WTC11 (cell line): ENCODE data around the gene IFT27. TPM values are rescaled to one million over a fixed set of nuclear protein-coding genes. Genes with fewer than 3 reads are reported as not detected.

Experiments used
- ATAC-seq: fragments of 200-7000 bp; cut with Tn5 transposase; 2 replicates; pipeline ENCODE4 v1.10.0; 2021; ENCODE audit warnings: mild to moderate bottlenecking, moderate library complexity
- CTCF ChIA-PET: fragments of 300-600 bp; sonication (Branson Sonifier 250); formaldehyde crosslinking; loops from one replicate; lab custom pipeline; 2021; ENCODE audit warnings: antibody characterized with exemption; lab: Charles Lee
- POLR2A ChIA-PET: fragments of 350-600 bp; sonication (Branson Sonifier 250); formaldehyde crosslinking; loops from one replicate; lab custom pipeline; 2021; ENCODE audit warnings: antibody characterized with exemption; lab: Charles Lee
- DNase-seq: peaks from one replicate; pipeline ENCODE4 v3.0.0; 2021; ENCODE audit warnings: low spot score
- H3K27ac Mint-ChIP-seq: 2 replicates; pipeline ENCODE4 v1.8.0; 2021; ENCODE audit warnings: mixed read lengths
- H3K27me3 Mint-ChIP-seq: 2 replicates; pipeline ENCODE4 v1.8.0; 2021; ENCODE audit warnings: low read depth, mild to moderate bottlenecking, moderate library complexity, mixed read lengths
- H3K36me3 Mint-ChIP-seq: 2 replicates; pipeline ENCODE4 v1.8.0; 2021; ENCODE audit warnings: mixed read lengths
- H3K4me1 Mint-ChIP-seq: 2 replicates; pipeline ENCODE4 v1.8.0; 2022; ENCODE audit warnings: mixed read lengths
- H3K4me3 Mint-ChIP-seq: 2 replicates; pipeline ENCODE4 v1.8.0; 2021; ENCODE audit warnings: mild to moderate bottlenecking, moderate library complexity, mixed read lengths
- H3K9me3 Mint-ChIP-seq: 2 replicates; pipeline ENCODE4 v1.8.0; 2021; ENCODE audit warnings: mixed read lengths
- ATF1 ChIP-seq: sonication (generic); formaldehyde crosslinking; IDR thresholded peaks from 2 replicates; pipeline ENCODE4 v1.8.1; 2023; ENCODE audit warnings: mild to moderate bottlenecking, moderate library complexity, missing genetic modification reagents
- CBFB ChIP-seq: sonication (generic); formaldehyde crosslinking; IDR thresholded peaks from 2 replicates; pipeline ENCODE4 v1.8.1; 2022; ENCODE audit warnings: mild to moderate bottlenecking, low read depth, missing genetic modification reagents
- CREM ChIP-seq: sonication (generic); formaldehyde crosslinking; IDR thresholded peaks from 2 replicates; pipeline ENCODE4 v1.8.1; 2022; ENCODE audit warnings: mild to moderate bottlenecking, missing genetic modification reagents, moderate library complexity
- CTCF ChIP-seq: fragments of 200-600 bp; IDR thresholded peaks from 2 replicates; pipeline ENCODE4 v1.8.0; 2022; ENCODE audit warnings: antibody characterized with exemption
- E2F5 ChIP-seq: sonication (generic); formaldehyde crosslinking; IDR thresholded peaks from 2 replicates; pipeline ENCODE4 v1.8.1; 2022; ENCODE audit warnings: mild to moderate bottlenecking, moderate library complexity, missing genetic modification reagents
- ELF4 ChIP-seq: sonication (generic); formaldehyde crosslinking; IDR thresholded peaks from 2 replicates; pipeline ENCODE4 v1.8.1; 2022; ENCODE audit warnings: low read depth, mild to moderate bottlenecking, moderate library complexity, missing genetic modification reagents
- GABPB1 ChIP-seq: sonication (generic); formaldehyde crosslinking; IDR thresholded peaks from 2 replicates; pipeline ENCODE4 v1.8.1; 2023; ENCODE audit warnings: mild to moderate bottlenecking, missing genetic modification reagents
- IRF2 ChIP-seq: sonication (generic); formaldehyde crosslinking; IDR thresholded peaks from 2 replicates; pipeline ENCODE4 v1.8.0; 2022; ENCODE audit warnings: low read depth, missing genetic modification reagents, borderline replicate concordance
- JUN ChIP-seq: sonication (generic); formaldehyde crosslinking; IDR thresholded peaks from 2 replicates; pipeline ENCODE4 v1.8.0; 2023; ENCODE audit warnings: mild to moderate bottlenecking, missing genetic modification reagents
- KAT7 ChIP-seq: sonication (generic); formaldehyde crosslinking; IDR thresholded peaks from 2 replicates; pipeline ENCODE4 v1.8.1; 2023; ENCODE audit warnings: missing genetic modification reagents, mild to moderate bottlenecking, borderline replicate concordance
- NFE2L1 ChIP-seq: sonication (generic); formaldehyde crosslinking; IDR thresholded peaks from 2 replicates; pipeline ENCODE4 v1.8.1; 2023; ENCODE audit warnings: missing genetic modification reagents
- NR2C2 ChIP-seq: sonication (generic); formaldehyde crosslinking; IDR thresholded peaks from 2 replicates; pipeline ENCODE4 v1.8.0; 2022; ENCODE audit warnings: mild to moderate bottlenecking, missing genetic modification reagents
- RORB ChIP-seq: fragments of 250-450 bp; sonication (Bioruptor Pico); IDR thresholded peaks from 2 replicates; pipeline ENCODE4 v1.9.0; 2021; ENCODE audit warnings: mild to moderate bottlenecking
- TCF7 ChIP-seq: sonication (generic); formaldehyde crosslinking; IDR thresholded peaks from 2 replicates; pipeline ENCODE4 v1.8.0; 2022; ENCODE audit warnings: mild to moderate bottlenecking, low read depth, missing genetic modification reagents, moderate library complexity
- TEAD4 ChIP-seq: sonication (generic); formaldehyde crosslinking; IDR thresholded peaks from 2 replicates; pipeline ENCODE4 v1.8.0; 2022; ENCODE audit warnings: mild to moderate bottlenecking, missing genetic modification reagents
- TP53 ChIP-seq: sonication (generic); formaldehyde crosslinking; IDR thresholded peaks from 2 replicates; pipeline ENCODE4 v1.8.1; 2023; ENCODE audit warnings: mild to moderate bottlenecking, missing genetic modification reagents
- ZNF121 ChIP-seq: sonication (generic); formaldehyde crosslinking; IDR thresholded peaks from 2 replicates; pipeline ENCODE4 v1.8.0; 2023; ENCODE audit warnings: missing genetic modification reagents
- ZNF138 ChIP-seq: sonication (generic); formaldehyde crosslinking; conservative IDR thresholded peaks from 2 replicates; pipeline ENCODE4 v1.8.1; 2022; ENCODE audit warnings: mild to moderate bottlenecking, moderate library complexity, missing genetic modification reagents
- ZNF219 ChIP-seq: sonication (generic); formaldehyde crosslinking; IDR thresholded peaks from 2 replicates; pipeline ENCODE4 v1.8.0; 2023; ENCODE audit warnings: missing genetic modification reagents, mild to moderate bottlenecking, borderline replicate concordance
- ZNF232 ChIP-seq: sonication (generic); formaldehyde crosslinking; IDR thresholded peaks from 2 replicates; pipeline ENCODE4 v1.8.0; 2022; ENCODE audit warnings: mild to moderate bottlenecking, missing genetic modification reagents
- ZNF281 ChIP-seq: sonication (generic); formaldehyde crosslinking; IDR thresholded peaks from 2 replicates; pipeline ENCODE4 v1.8.0; 2023; ENCODE audit warnings: mild to moderate bottlenecking, missing genetic modification reagents
- ZNF396 ChIP-seq: fragments of 250-450 bp; sonication (Bioruptor Pico); IDR thresholded peaks from 2 replicates; pipeline ENCODE4 v1.8.0; 2021; ENCODE audit warnings: mild to moderate bottlenecking, moderate library complexity, borderline replicate concordance
- total RNA-seq: library from RNA; stranded (reverse); gene quantifications from 3 replicates; pipeline ENCODE4 v1.2.3, GENCODE V29; 2021

Gene IFT27
- total RNA-seq, 1 experiment from 2014 or later: 47.9 TPM

GRCh38 chr22:36727927-36728488 lies 47.9 kb downstream of the IFT27 start:
- Mint-ChIP-seq H3K4me1 (0 out of 2 replicates have a peak, but pooled peaks cover 3% of the 10 kb centered on the region), H3K9me3 (0 out of 2 replicates have a peak, but pooled peaks cover 4% of the 10 kb centered on the region), H3K4me3 (no peak overlapping the region), H3K36me3 (no peaks in the 10 kb centered on the region), H3K27me3 (peaks cover 5% of the 10 kb centered on the region; the same call in 1 of the 2 replicates)
- no peak for DNase-seq
- POLR2A ChIA-PET: no interaction called here
- CTCF ChIA-PET: interaction anchor here (1.8 kb wide), 1 partner anchor 158 kb away, joined by 4 read pairs; no protein-coding TSS in a partner anchor
- TF ChIP-seq ZNF219 (CRISPR knock-in tag): no peak
- no peak for TF ChIP-seq TCF7 (CRISPR knock-in tag)
- TF ChIP-seq ZNF232: no peak
- no peak for TF ChIP-seq TEAD4 (CRISPR knock-in tag)
- no peak for TF ChIP-seq JUN
- TF ChIP-seq, all 79 proteins: peak for 0
- H3K27ac Mint-ChIP-seq: no peak overlapping the region
- no peak for ATAC-seq

- CTCF ChIA-PET: interaction anchor here (1.2 to 1.4 kb wide), 2 partner anchors 31 to 47 kb away, joined by 3 read pairs; no protein-coding TSS in a partner anchor
- DNase-seq: no peak
These were observed 48.8 kb downstream of the IFT27 start for GRCh38 chr22:36727110-36727509.

GRCh38 chr22:36726007-36726380 lies 49.9 kb downstream of the IFT27 start:
- CTCF ChIA-PET: interaction anchor here (0.6 to 1.4 kb wide), 5 partner anchors 32 to 521 kb away, joined by 3 to 6 read pairs (median 3); partner anchors contain the start of gene IFT27
- H3K4me3 Mint-ChIP-seq: no peak overlapping the region
- TF ChIP-seq ZNF281 (CRISPR knock-in tag) (no peak), ELF4 (CRISPR knock-in tag) (no peak), ZNF396 (CRISPR knock-in tag) (no peak), IRF2 (no peak), ZNF121 (CRISPR knock-in tag) (no peak), RORB (no peak), NFE2L1 (CRISPR knock-in tag) (no peak), E2F5 (CRISPR knock-in tag) (no peak), CBFB (CRISPR knock-in tag) (no peak), ZNF219 (CRISPR knock-in tag) (no peak), ZNF138 (no peak), CTCF (no peak), KAT7 (CRISPR knock-in tag) (no peak), GABPB1 (CRISPR knock-in tag) (no peak), TP53 (CRISPR knock-in tag) (no peak)
- TF ChIP-seq, all 79 proteins: peak for 0
- ATAC-seq (no peak), DNase-seq (no peak)
- Mint-ChIP-seq H3K27me3 (no peaks in the 10 kb centered on the region; the same call in 1 of the 2 replicates), H3K36me3 (no peaks in the 10 kb centered on the region), H3K4me1 (0 out of 2 replicates have a peak, but pooled peaks cover 3% of the 10 kb centered on the region), H3K9me3 (no peaks in the 10 kb centered on the region), H3K27ac (no peak overlapping the region)
- POLR2A ChIA-PET: no interaction called here

More at GRCh38 chr22:36727110-36727509, 48.8 kb downstream of the IFT27 start:
- Mint-ChIP-seq H3K36me3 (no peaks in the 10 kb centered on the region), H3K4me3 (no peak overlapping the region), H3K27ac (no peak overlapping the region), H3K9me3 (0 out of 2 replicates have a peak, but pooled peaks cover under 1% of the 10 kb centered on the region), H3K27me3 (no peaks in the 10 kb centered on the region; the same call in 1 of the 2 replicates), H3K4me1 (0 out of 2 replicates have a peak, but pooled peaks cover 3% of the 10 kb centered on the region)
- no peak for ATAC-seq
- TF ChIP-seq NR2C2 (CRISPR knock-in tag): no peak
- no peak for TF ChIP-seq CBFB (CRISPR knock-in tag)
- no peak for TF ChIP-seq CREM (CRISPR knock-in tag)
- TF ChIP-seq ATF1 (CRISPR knock-in tag): no peak
- TF ChIP-seq ZNF232: no peak
- POLR2A ChIA-PET: no interaction called here
